Fibroblast of villous mesenchyme (primary cell): ENCODE results near the gene ADAMTS2. TPM values are rescaled to one million over a fixed set of nuclear protein-coding genes. Genes with fewer than 3 reads are reported as not detected.

Experiments
- DNase-seq: peaks from one replicate; pipeline ENCODE4 v3.0.0-alpha.2; 2010; ENCODE audit warnings: low read depth
- H3K4me3 ChIP-seq: 2 replicates; pipeline ENCODE4 v1.5.1; 2011; ENCODE audit warnings: low read depth, mild to moderate bottlenecking, low read length
- CTCF ChIP-seq: IDR thresholded peaks from 2 replicates; pipeline ENCODE4 v1.5.1; 2012; ENCODE audit warnings: low read depth, mild to moderate bottlenecking, low read length; ENCODE audit not compliant: insufficient read depth
- total RNA-seq: library from RNA; depleted of rRNA; stranded (reverse); fragments of >200 nt; gene quantifications from 2 replicates; pipeline ENCODE4 v1.2.3, GENCODE V29; 2012

The ADAMTS2 gene
- total RNA-seq, 1 donor: 30.2 TPM

GRCh38 chr5:179254638-179255271, 90.5 kb downstream of the ADAMTS2 start:
- no peak for TF ChIP-seq CTCF
- no peak for DNase-seq
- no peak overlapping the region for H3K4me3 ChIP-seq

GRCh38 chr5:179253730-179254129, 91.5 kb downstream of the ADAMTS2 start:
- no peak for TF ChIP-seq CTCF
- no peak for DNase-seq
- H3K4me3 ChIP-seq: no peak overlapping the region

- DNase-seq: no peak
- TF ChIP-seq CTCF: no peak
- H3K4me3 ChIP-seq: no peak overlapping the region
Measured at GRCh38 chr5:179251276-179251969, 93.8 kb downstream of the ADAMTS2 start.

- H3K4me3 ChIP-seq: no peak overlapping the region
- no peak for DNase-seq
- TF ChIP-seq CTCF: no peak
Measured at GRCh38 chr5:179250561-179251225, 94.6 kb downstream of the ADAMTS2 start.

GRCh38 chr5:179246227-179246626, 99.0 kb downstream of the ADAMTS2 start:
- no peak for TF ChIP-seq CTCF

GRCh38 chr5:179245031-179245430, 100.2 kb downstream of the ADAMTS2 start:
- no peak for DNase-seq
- H3K4me3 ChIP-seq: no peak overlapping the region
- no peak for TF ChIP-seq CTCF

More at GRCh38 chr5:179246227-179246626, 99.0 kb downstream of the ADAMTS2 start:
- no peak overlapping the region for H3K4me3 ChIP-seq
- no peak for DNase-seq
